CD4-positive, alpha-beta T cell (primary cell): Measurements from ENCODE around the gene ZNF764. TPM values are rescaled to one million over a fixed set of nuclear protein-coding genes. Genes with fewer than 3 reads are reported as not detected.
"Not testable (repeated sequence)": the region's sequence is repeated elsewhere in the genome, so short reads cannot be mapped to it uniquely, and the experiment has no call there.

Experiments used
- ATAC-seq: fragments of 200-7000 bp; cut with Tn5 transposase; one replicate; pipeline ENCODE4 v1.10.0; 2022; ENCODE audit warnings: mild to moderate bottlenecking; ENCODE audit not compliant: poor library complexity
- CTCF ChIA-PET: fragments of 350-600 bp; sonication (Branson Sonifier 250); formaldehyde crosslinking; loops from one replicate; lab custom pipeline; 2021; ENCODE audit warnings: antibody characterized with exemption, inconsistent platforms; lab: Charles Lee
- POLR2A ChIA-PET: fragments of 350-600 bp; sonication (Branson Sonifier 250); formaldehyde crosslinking; loops from one replicate; lab custom pipeline; 2021; ENCODE audit warnings: antibody characterized with exemption, inconsistent platforms; lab: Charles Lee
- DNase-seq, 14 experiments: peaks; one replicate each; pipeline ENCODE4 v3.0.0-alpha.2; 2013 to 2020; ENCODE audit warnings: mixed read lengths in 2 of 14
- H3K27ac ChIP-seq, 2 donors: one replicate each; pipeline versions ENCODE4 v1.5.1 to v1.7.0; 2013; ENCODE audit warnings: low read length in 2 of 2, low read depth in 1 of 2, mild to moderate bottlenecking in 1 of 2
- H3K27me3 ChIP-seq, 2 experiments: 1 replicate in 1 of 2; 2 replicates in 1 of 2; pipeline versions ENCODE4 v1.6.1 to v1.7.0; 2013; ENCODE audit warnings: low read length in 2 of 2, control low read depth in 1 of 2, mild to moderate bottlenecking in 1 of 2, moderate library complexity in 1 of 2; ENCODE audit not compliant: insufficient read depth in 2 of 2, control insufficient read depth in 1 of 2
- H3K36me3 ChIP-seq: one replicate; pipeline ENCODE4 v1.6.1; 2013; ENCODE audit warnings: low read length, control low read depth; ENCODE audit not compliant: insufficient read depth
- H3K4me1 ChIP-seq: one replicate; pipeline ENCODE4 v1.6.1; 2013; ENCODE audit warnings: low read length, control low read depth; ENCODE audit not compliant: insufficient read depth
- H3K4me3 ChIP-seq: one replicate; pipeline ENCODE4 v1.5.1; 2013; ENCODE audit warnings: mild to moderate bottlenecking, low read length, moderate library complexity
- H3K9me3 ChIP-seq, 2 experiments: 1 replicate in 1 of 2; 2 replicates in 1 of 2; pipeline versions ENCODE4 v1.6.1 to v1.7.0; 2013; ENCODE audit warnings: low read length in 2 of 2, mild to moderate bottlenecking in 2 of 2, control low read depth in 1 of 2, moderate library complexity in 1 of 2; ENCODE audit not compliant: control insufficient read depth in 1 of 2, insufficient read depth in 1 of 2
- H3K27ac Mint-ChIP-seq: one replicate; pipeline ENCODE4 v1.8.0; 2020; ENCODE audit warnings: mixed read lengths
- H3K27me3 Mint-ChIP-seq: one replicate; pipeline ENCODE4 v1.8.0; 2021; ENCODE audit warnings: mixed read lengths
- H3K36me3 Mint-ChIP-seq: one replicate; pipeline ENCODE4 v1.8.0; 2021; ENCODE audit warnings: low read depth, mixed read lengths
- H3K4me1 Mint-ChIP-seq: one replicate; pipeline ENCODE4 v1.8.0; 2021; ENCODE audit warnings: low read depth, mixed read lengths
- H3K4me3 Mint-ChIP-seq: one replicate; pipeline ENCODE4 v1.8.0; 2020; ENCODE audit warnings: mild to moderate bottlenecking, mixed read lengths
- H3K9me3 Mint-ChIP-seq: one replicate; pipeline ENCODE4 v1.8.0; 2020; ENCODE audit warnings: mixed read lengths
- intact Hi-C, 2 experiments: fragments of 100-400 bp; cut with DNase I in 1 of 2; cut with micrococcal nuclease in 1 of 2; formaldehyde crosslinking; loops; one replicate each; pipeline versions ENCODE4 v1.15.1 to v1.9.0; 2023 to 2025; cut with DNase I, micrococcal nuclease
- total RNA-seq, 174 experiments: library from RNA in 2 of 174; stranded (reverse) in 2 of 174; gene quantifications; one replicate each; pipeline ENCODE4 v1.2.3 and lab custom pipeline; 2021 to 2026
- TF ChIP-seq, protein P1 (sequence below): fragments of 200-600 bp; IDR thresholded peaks from one replicate; pipeline ENCODE4 v1.8.0; 2022; ENCODE audit warnings: antibody characterized with exemption, mild to moderate bottlenecking

ZNF764 gene
- total RNA-seq, 2 experiments from 2014 or later = 20.4 to 22.9 TPM

GRCh38 chr16:30546115-30546514 lies 12.1 kb downstream of the ZNF764 start:
- POLR2A ChIA-PET = interaction anchor here (1.0 kb wide), 1 partner anchor 10 kb away, joined by 3 read pairs; no protein-coding TSS in a partner anchor
- no peaks in the 10 kb centered on the region for H3K36me3 Mint-ChIP-seq
- ATAC-seq = no peak

DNA sequence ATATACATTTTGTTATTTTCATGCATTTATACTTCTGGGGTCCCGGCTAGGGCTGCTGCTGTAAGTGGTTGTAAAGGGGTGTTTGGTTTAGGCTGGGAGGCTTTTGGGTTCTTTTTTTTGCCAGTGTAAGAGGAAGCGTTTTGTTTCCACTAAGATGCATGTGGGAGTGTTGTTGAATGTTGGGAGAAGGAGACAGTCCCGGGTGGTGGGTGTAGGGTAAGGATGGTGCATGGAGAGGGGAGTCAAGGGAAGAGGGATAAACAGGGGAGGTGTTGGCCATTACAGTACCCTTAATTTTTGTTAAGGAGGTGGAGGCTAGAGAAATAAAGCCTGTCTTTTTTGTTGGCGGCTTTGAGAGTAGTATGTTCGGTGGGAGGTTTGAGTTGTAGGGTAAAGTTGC lies 15.1 kb downstream of the ZNF764 start:
- H3K27ac Mint-ChIP-seq = no peak overlapping the region
- Histone ChIP-seq H3K4me1 (peaks cover 2% of the 10 kb centered on the region), H3K4me3 (no peak overlapping the region), H3K9me3 (no peaks in the 10 kb centered on the region), H3K27me3 (no peaks in the 10 kb centered on the region), H3K27ac (no peak overlapping the region), H3K36me3 (no peaks in the 10 kb centered on the region)
- intact Hi-C loops = no loop called here
- DNase-seq = no peak
- ChIA-PET POLR2A (interaction anchor here (1.6 kb wide), 1 partner anchor 8 kb away, joined by 7 read pairs; the partner anchor contains the start of gene ZNF747), CTCF (no interaction called here)
- no peaks in the 10 kb centered on the region for H3K36me3 Mint-ChIP-seq
- no peaks in the 10 kb centered on the region for H3K4me1 Mint-ChIP-seq
- H3K4me3 Mint-ChIP-seq = no peak overlapping the region
- no peaks in the 10 kb centered on the region for H3K27me3 Mint-ChIP-seq
- no peak for ATAC-seq
- no peaks in the 10 kb centered on the region for H3K9me3 Mint-ChIP-seq
- TF ChIP-seq, protein P1, sequence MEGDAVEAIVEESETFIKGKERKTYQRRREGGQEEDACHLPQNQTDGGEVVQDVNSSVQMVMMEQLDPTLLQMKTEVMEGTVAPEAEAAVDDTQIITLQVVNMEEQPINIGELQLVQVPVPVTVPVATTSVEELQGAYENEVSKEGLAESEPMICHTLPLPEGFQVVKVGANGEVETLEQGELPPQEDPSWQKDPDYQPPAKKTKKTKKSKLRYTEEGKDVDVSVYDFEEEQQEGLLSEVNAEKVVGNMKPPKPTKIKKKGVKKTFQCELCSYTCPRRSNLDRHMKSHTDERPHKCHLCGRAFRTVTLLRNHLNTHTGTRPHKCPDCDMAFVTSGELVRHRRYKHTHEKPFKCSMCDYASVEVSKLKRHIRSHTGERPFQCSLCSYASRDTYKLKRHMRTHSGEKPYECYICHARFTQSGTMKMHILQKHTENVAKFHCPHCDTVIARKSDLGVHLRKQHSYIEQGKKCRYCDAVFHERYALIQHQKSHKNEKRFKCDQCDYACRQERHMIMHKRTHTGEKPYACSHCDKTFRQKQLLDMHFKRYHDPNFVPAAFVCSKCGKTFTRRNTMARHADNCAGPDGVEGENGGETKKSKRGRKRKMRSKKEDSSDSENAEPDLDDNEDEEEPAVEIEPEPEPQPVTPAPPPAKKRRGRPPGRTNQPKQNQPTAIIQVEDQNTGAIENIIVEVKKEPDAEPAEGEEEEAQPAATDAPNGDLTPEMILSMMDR = no peak

More at GRCh38 chr16:30546115-30546514, 12.1 kb downstream of the ZNF764 start:
- Histone ChIP-seq H3K4me1 (peaks cover 11% of the 10 kb centered on the region), H3K4me3 (no peak overlapping the region), H3K27ac (no peak overlapping the region), H3K27me3 (no peaks in the 10 kb centered on the region), H3K36me3 (no peaks in the 10 kb centered on the region), H3K9me3 (no peaks in the 10 kb centered on the region)
- H3K27me3 Mint-ChIP-seq = no peaks in the 10 kb centered on the region
- H3K4me1 Mint-ChIP-seq = peaks cover 12% of the 10 kb centered on the region
- no peak overlapping the region for H3K4me3 Mint-ChIP-seq
- TF ChIP-seq, protein P1 = no peak
- intact Hi-C loops = no loop called here
- no peaks in the 10 kb centered on the region for H3K9me3 Mint-ChIP-seq
- CTCF ChIA-PET = no interaction called here
- no peak for DNase-seq
- no peak overlapping the region for H3K27ac Mint-ChIP-seq

DNA sequence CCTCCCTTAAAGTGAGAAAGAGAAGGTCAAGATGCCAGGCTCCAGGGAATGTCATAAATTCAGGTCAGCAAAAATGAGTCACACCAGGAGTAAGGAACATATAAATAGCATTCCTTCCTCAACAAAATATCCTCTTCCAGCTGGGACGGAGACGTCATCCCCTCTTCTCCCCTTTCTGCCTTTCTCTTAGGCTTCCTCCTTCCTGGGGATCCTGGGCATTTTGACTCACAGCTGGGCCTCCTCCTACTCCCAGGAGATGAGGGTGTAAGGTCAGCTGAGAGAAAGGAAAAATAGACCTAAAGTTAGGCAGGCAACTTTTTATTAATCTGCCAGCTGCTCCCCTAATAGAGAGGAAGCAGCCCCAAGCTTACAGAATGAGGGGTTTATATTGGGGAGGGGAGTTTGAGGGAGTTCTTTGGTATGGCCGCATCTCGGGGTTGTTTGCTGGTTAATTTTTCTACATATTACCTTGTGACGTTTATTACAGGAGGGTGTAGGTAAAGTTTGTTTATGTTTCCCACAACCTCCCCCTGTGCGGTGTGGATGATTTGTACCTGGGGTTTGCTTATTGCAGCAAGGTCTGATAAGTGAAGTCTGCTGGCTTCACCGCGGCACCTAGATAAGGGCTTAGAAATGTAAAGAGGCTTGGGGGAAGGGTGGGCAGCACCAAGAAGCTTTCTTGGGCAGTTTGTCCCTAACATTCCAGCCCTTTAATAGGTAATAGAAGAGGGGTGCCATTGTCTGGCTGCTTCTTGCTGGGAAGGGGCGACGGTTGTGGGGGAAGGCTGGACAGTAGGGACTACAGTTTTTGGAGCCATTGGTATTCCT lies 16.5 kb downstream of the ZNF764 start:
- Mint-ChIP-seq H3K36me3 (no peaks in the 10 kb centered on the region), H3K4me3 (no peak overlapping the region), H3K9me3 (no peaks in the 10 kb centered on the region), H3K27ac (no peak overlapping the region), H3K4me1 (peaks cover 10% of the 10 kb centered on the region), H3K27me3 (no peaks in the 10 kb centered on the region)
- no peak for ATAC-seq
- CTCF ChIA-PET = no interaction called here
- Histone ChIP-seq H3K27ac (no peak overlapping the region), H3K27me3 (no peaks in the 10 kb centered on the region), H3K36me3 (no peaks in the 10 kb centered on the region), H3K4me3 (no peak overlapping the region), H3K9me3 (no peaks in the 10 kb centered on the region), H3K4me1 (peaks cover 3% of the 10 kb centered on the region)
- POLR2A ChIA-PET = interaction anchor here (0.9 kb wide), 1 partner anchor 16 kb away, joined by 3 read pairs; no protein-coding TSS in a partner anchor
- TF ChIP-seq, protein P1 = no peak
- intact Hi-C loops = no loop called here
- DNase-seq = no peak

GRCh38 chr16:30540916-30541464 lies 17.2 kb downstream of the ZNF764 start:
- intact Hi-C loops, H3K4me3 ChIP-seq, H3K4me3 Mint-ChIP-seq, H3K27ac ChIP-seq, H3K4me1 ChIP-seq, ATAC-seq, DNase-seq, H3K9me3 ChIP-seq, H3K36me3 Mint-ChIP-seq, H3K36me3 ChIP-seq, H3K27me3 ChIP-seq, H3K9me3 Mint-ChIP-seq, H3K27me3 Mint-ChIP-seq, H3K27ac Mint-ChIP-seq: not testable (repeated sequence)
- ChIA-PET POLR2A (interaction anchor here (0.9 kb wide), 1 partner anchor 16 kb away, joined by 3 read pairs; no protein-coding TSS in a partner anchor), CTCF (interaction anchor here (0.8 kb wide), 1 partner anchor 17 kb away, joined by 3 read pairs; the partner anchor contains the start of gene ZNF764)
- H3K4me1 Mint-ChIP-seq = peaks cover 17% of the 10 kb centered on the region
